ENCODE data around the gene KCNIP4.

DNA sequence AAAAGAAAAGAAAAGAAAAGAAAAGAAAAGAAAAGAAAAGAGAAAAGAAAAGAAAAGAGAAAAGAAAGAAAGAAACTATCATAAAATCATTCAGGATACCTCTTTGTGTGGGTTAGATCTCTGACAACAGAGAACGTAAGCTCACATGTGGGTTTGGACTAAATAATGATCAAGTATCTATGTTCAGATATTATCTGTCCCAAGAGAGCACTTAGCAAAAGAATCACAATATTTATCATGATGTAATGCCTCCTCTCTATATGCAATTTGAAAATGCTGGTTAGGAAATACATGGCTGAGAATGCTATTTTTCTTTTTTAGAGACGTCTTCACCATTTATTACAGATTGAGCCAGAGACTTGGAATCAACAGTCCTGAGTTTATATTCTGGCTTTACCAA, 191.3 kb downstream of the KCNIP4 start:
- TF ChIP-seq, protein P1, sequence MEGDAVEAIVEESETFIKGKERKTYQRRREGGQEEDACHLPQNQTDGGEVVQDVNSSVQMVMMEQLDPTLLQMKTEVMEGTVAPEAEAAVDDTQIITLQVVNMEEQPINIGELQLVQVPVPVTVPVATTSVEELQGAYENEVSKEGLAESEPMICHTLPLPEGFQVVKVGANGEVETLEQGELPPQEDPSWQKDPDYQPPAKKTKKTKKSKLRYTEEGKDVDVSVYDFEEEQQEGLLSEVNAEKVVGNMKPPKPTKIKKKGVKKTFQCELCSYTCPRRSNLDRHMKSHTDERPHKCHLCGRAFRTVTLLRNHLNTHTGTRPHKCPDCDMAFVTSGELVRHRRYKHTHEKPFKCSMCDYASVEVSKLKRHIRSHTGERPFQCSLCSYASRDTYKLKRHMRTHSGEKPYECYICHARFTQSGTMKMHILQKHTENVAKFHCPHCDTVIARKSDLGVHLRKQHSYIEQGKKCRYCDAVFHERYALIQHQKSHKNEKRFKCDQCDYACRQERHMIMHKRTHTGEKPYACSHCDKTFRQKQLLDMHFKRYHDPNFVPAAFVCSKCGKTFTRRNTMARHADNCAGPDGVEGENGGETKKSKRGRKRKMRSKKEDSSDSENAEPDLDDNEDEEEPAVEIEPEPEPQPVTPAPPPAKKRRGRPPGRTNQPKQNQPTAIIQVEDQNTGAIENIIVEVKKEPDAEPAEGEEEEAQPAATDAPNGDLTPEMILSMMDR (conservative IDR thresholded peaks at IDR 0.05; ENCODE audit: low read depth in 2 of 2), result no peak
- TF ChIP-seq POLR2AphosphoS5 (IDR thresholded peaks at IDR 0.05; ENCODE audit: low read depth) (no peak), EZH2 (IDR thresholded peaks at IDR 0.05; ENCODE audit: low read depth, unreplicated experiment) (no peak)
- TF ChIP-seq, protein P2, sequence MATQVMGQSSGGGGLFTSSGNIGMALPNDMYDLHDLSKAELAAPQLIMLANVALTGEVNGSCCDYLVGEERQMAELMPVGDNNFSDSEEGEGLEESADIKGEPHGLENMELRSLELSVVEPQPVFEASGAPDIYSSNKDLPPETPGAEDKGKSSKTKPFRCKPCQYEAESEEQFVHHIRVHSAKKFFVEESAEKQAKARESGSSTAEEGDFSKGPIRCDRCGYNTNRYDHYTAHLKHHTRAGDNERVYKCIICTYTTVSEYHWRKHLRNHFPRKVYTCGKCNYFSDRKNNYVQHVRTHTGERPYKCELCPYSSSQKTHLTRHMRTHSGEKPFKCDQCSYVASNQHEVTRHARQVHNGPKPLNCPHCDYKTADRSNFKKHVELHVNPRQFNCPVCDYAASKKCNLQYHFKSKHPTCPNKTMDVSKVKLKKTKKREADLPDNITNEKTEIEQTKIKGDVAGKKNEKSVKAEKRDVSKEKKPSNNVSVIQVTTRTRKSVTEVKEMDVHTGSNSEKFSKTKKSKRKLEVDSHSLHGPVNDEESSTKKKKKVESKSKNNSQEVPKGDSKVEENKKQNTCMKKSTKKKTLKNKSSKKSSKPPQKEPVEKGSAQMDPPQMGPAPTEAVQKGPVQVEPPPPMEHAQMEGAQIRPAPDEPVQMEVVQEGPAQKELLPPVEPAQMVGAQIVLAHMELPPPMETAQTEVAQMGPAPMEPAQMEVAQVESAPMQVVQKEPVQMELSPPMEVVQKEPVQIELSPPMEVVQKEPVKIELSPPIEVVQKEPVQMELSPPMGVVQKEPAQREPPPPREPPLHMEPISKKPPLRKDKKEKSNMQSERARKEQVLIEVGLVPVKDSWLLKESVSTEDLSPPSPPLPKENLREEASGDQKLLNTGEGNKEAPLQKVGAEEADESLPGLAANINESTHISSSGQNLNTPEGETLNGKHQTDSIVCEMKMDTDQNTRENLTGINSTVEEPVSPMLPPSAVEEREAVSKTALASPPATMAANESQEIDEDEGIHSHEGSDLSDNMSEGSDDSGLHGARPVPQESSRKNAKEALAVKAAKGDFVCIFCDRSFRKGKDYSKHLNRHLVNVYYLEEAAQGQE (IDR thresholded peaks at IDR 0.05; ENCODE audit: unreplicated experiment), result no peak
